ENCODE results near the gene SLC25A21.

Gene SLC25A21

GRCh38 chr14:37013078-37013477, 159.3 kb downstream of the SLC25A21 start:
- H3K4me3 ChIP-seq (ENCODE audit: low read length): no peak overlapping the region
- no peak for TF ChIP-seq CTCF (conservative IDR thresholded peaks at IDR 0.05; ENCODE audit: low read depth, low read length)
- DNase-seq (ENCODE audit: low read depth): no peak

DNA sequence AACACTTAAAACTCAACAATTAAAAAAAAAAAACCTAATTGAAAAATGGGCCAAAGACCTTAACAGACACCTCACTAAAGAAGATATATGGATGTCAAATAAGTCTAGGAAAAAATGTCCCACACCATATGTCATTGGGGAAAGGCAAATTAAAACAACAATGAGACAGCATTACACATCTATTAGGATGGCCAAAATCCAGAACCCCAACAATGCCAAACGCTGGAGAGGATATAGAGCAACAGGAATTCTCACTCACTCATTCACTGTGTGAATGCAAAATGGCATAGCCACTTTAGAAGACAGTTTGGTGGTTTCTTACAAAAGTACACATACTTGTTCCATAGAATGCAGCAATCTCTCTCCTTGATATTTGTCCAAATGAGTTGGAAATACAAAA, 173.7 kb downstream of the SLC25A21 start:
- TF ChIP-seq CTCF (conservative IDR thresholded peaks at IDR 0.05; ENCODE audit: low read depth, low read length): no peak
- no peak overlapping the region for H3K4me3 ChIP-seq (ENCODE audit: low read length)
- DNase-seq (ENCODE audit: low read depth): no peak

DNA sequence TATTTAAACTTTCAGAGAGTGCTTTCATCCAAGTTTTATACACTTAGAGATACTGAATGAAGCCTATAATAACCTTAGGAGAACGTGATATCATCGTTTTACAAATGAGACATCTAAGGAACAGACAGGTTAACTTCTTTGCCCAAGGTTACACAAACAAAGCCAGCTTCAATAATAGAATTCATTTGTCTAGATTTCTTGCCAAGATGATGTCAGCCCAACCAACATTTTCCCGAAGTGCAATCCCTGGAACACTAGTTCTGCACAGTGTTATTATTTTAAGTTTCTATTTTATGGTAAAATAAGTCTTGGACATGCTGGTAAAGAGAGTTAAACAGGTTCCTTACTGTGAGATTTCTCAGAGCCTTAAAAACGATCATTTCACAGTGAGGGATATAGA, 174.6 kb downstream of the SLC25A21 start:
- DNase-seq (ENCODE audit: low read depth): no peak
- H3K4me3 ChIP-seq (ENCODE audit: low read length): no peak overlapping the region
- no peak for TF ChIP-seq CTCF (conservative IDR thresholded peaks at IDR 0.05; ENCODE audit: low read depth, low read length)

- H3K4me3 ChIP-seq (ENCODE audit: low read length): no peak overlapping the region
- no peak for TF ChIP-seq CTCF (conservative IDR thresholded peaks at IDR 0.05; ENCODE audit: low read depth, low read length)
- no peak for DNase-seq (ENCODE audit: low read depth)
These were observed 175.4 kb downstream of the SLC25A21 start for GRCh38 chr14:36996857-36997590.

GRCh38 chr14:36996133-36996856, 176.1 kb downstream of the SLC25A21 start:
- no peak for DNase-seq (ENCODE audit: low read depth)
- TF ChIP-seq CTCF (conservative IDR thresholded peaks at IDR 0.05; ENCODE audit: low read depth, low read length): no peak

GRCh38 chr14:36989806-36990205, 182.6 kb downstream of the SLC25A21 start:
- no peak for DNase-seq (ENCODE audit: low read depth)
- no peak for TF ChIP-seq CTCF (conservative IDR thresholded peaks at IDR 0.05; ENCODE audit: low read depth, low read length)
- no peak overlapping the region for H3K4me3 ChIP-seq (ENCODE audit: low read length)

More at GRCh38 chr14:36996133-36996856, 176.1 kb downstream of the SLC25A21 start:
- H3K4me3 ChIP-seq (ENCODE audit: low read length): no peak overlapping the region

- DNase-seq (ENCODE audit: low read depth): no peak
- H3K4me3 ChIP-seq (ENCODE audit: low read length): no peak overlapping the region
- TF ChIP-seq CTCF (conservative IDR thresholded peaks at IDR 0.05; ENCODE audit: low read depth, low read length): no peak
These were observed 183.4 kb downstream of the SLC25A21 start for GRCh38 chr14:36988989-36989388.
